Measurements from ENCODE around the gene ATP10B.

Gene ATP10B

GRCh38 chr5:160516696-160517530 lies 335.1 kb downstream of the ATP10B start:
- DNase-seq (ENCODE audit: extremely low read depth, insufficient read length), result no peak
- Histone ChIP-seq H3K27me3 (replicated peaks; ENCODE audit: control insufficient read depth, insufficient read depth, low read length) (no peaks in the 10 kb centered on the region), H3K36me3 (ENCODE audit: control insufficient read depth, insufficient read depth, low read length) (no peaks in the 10 kb centered on the region), H3K4me3 (replicated peaks; ENCODE audit: low read depth, low read length) (no peak overlapping the region)
- TF ChIP-seq, protein P1, sequence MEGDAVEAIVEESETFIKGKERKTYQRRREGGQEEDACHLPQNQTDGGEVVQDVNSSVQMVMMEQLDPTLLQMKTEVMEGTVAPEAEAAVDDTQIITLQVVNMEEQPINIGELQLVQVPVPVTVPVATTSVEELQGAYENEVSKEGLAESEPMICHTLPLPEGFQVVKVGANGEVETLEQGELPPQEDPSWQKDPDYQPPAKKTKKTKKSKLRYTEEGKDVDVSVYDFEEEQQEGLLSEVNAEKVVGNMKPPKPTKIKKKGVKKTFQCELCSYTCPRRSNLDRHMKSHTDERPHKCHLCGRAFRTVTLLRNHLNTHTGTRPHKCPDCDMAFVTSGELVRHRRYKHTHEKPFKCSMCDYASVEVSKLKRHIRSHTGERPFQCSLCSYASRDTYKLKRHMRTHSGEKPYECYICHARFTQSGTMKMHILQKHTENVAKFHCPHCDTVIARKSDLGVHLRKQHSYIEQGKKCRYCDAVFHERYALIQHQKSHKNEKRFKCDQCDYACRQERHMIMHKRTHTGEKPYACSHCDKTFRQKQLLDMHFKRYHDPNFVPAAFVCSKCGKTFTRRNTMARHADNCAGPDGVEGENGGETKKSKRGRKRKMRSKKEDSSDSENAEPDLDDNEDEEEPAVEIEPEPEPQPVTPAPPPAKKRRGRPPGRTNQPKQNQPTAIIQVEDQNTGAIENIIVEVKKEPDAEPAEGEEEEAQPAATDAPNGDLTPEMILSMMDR (IDR thresholded peaks at IDR 0.05; ENCODE audit: insufficient read depth, low read length, poor library complexity, severe bottlenecking), result no peak

DNA sequence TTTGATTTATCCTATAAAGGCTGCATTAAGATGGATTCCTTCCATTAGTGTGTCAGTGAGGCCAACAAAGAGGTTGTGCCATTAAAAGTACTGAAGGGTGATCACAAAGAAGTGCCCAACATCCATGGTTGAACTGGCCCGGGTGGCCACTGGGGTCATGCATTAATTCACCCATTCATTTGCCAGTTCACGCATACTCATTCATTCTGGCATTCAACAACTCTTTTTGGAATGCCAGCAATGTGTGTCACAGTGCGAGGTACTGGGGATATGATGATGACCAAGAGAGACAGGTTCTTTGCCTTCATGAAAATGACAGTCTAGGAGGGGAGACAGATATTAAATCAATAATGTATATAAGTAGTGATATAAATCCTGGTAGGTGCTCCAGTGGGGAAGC lies 337.1 kb downstream of the ATP10B start:
- H3K36me3 ChIP-seq (ENCODE audit: control insufficient read depth, insufficient read depth, low read length), result no peaks in the 10 kb centered on the region

GRCh38 chr5:160514191-160514590 lies 337.8 kb downstream of the ATP10B start:
- TF ChIP-seq, protein P1 (IDR thresholded peaks at IDR 0.05; ENCODE audit: insufficient read depth, low read length, poor library complexity, severe bottlenecking), result no peak
- no peak for DNase-seq (ENCODE audit: extremely low read depth, insufficient read length)
- no peak overlapping the region for H3K4me3 ChIP-seq (replicated peaks; ENCODE audit: low read depth, low read length)
- H3K27me3 ChIP-seq (replicated peaks; ENCODE audit: control insufficient read depth, insufficient read depth, low read length), result no peaks in the 10 kb centered on the region
- no peaks in the 10 kb centered on the region for H3K36me3 ChIP-seq (ENCODE audit: control insufficient read depth, insufficient read depth, low read length)

More for the DNA sequence above, 337.1 kb downstream of the ATP10B start:
- TF ChIP-seq, protein P1 (IDR thresholded peaks at IDR 0.05; ENCODE audit: insufficient read depth, low read length, poor library complexity, severe bottlenecking), result no peak
- Histone ChIP-seq H3K27me3 (replicated peaks; ENCODE audit: control insufficient read depth, insufficient read depth, low read length) (no peaks in the 10 kb centered on the region), H3K4me3 (replicated peaks; ENCODE audit: low read depth, low read length) (no peak overlapping the region)
- DNase-seq (ENCODE audit: extremely low read depth, insufficient read length), result no peak

GRCh38 chr5:160513485-160513884 lies 338.5 kb downstream of the ATP10B start:
- no peak for DNase-seq (ENCODE audit: extremely low read depth, insufficient read length)

More at GRCh38 chr5:160513485-160513884, 338.5 kb downstream of the ATP10B start:
- TF ChIP-seq, protein P1 (IDR thresholded peaks at IDR 0.05; ENCODE audit: insufficient read depth, low read length, poor library complexity, severe bottlenecking), result no peak
- Histone ChIP-seq H3K27me3 (replicated peaks; ENCODE audit: control insufficient read depth, insufficient read depth, low read length) (no peaks in the 10 kb centered on the region), H3K36me3 (ENCODE audit: control insufficient read depth, insufficient read depth, low read length) (no peaks in the 10 kb centered on the region), H3K4me3 (replicated peaks; ENCODE audit: low read depth, low read length) (no peak overlapping the region)

Measured in GM06990 (cell line).